HG02870 (cell line): ENCODE measurements around the gene LRMDA.

Source experiments
- ATAC-seq: cut with Tn5 transposase; IDR thresholded peaks from one replicate; pipeline ENCODE4 v1.9.1; 2021; ENCODE audit warnings: mild to moderate bottlenecking, moderate library complexity; ENCODE audit not compliant: unreplicated experiment

LRMDA gene

DNA sequence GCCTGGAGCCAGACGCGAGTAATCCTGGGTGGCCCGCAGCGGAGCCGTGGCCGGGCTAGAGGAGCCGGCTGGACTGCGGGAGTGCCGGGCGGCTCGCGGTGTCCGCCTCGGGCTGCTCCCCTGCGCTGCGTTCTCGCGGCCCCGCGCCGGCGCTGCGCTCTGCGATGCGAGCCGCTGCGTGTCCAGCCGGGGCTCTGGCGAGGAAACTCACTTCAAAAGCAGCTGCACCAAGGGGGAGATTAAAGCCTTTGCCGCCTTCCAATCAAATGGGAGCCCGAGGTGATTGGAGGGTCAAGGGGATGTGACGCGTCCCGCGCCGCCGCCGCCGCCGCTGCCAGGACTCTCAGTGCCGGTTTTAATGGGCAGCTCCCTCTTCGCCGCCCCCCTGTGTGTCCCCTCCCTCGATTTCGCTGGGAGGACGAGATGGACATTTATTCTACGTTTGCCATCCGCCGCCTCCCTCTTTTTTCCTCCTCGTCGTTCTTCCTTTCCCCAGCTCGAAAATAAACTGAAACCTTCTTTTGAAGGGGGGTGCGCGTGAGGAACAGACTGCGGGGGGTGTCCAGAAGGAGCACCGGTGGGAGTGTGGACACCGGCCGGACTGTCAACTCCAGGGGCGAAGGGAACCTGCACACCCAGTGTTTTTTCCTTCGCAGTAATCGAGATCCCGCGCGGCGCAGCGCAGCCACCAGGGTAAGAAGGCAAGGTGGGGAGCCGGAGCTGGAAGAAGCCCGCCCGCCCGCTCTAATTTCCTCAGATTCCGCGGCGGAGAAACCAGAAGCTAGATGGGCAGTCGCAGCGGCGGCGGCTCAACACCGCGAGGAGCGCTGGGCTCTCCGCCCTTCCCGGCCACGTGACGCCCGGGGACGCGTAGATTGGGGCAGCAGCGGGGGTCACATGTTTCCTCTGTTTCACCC, 29.6 kb upstream of the LRMDA start, which contains the start of gene ZNF503:
Gene ZNF503 (minus strand): TSS at position 196 of the 917 bp plus-strand sequence. CDS start 345 bp downstream, outside the sequence.
- peak; percentile 56 for ATAC-seq

GRCh38 chr10:75402486-75403143, 28.8 kb upstream of the LRMDA start:
- ATAC-seq, result no peak

DNA sequence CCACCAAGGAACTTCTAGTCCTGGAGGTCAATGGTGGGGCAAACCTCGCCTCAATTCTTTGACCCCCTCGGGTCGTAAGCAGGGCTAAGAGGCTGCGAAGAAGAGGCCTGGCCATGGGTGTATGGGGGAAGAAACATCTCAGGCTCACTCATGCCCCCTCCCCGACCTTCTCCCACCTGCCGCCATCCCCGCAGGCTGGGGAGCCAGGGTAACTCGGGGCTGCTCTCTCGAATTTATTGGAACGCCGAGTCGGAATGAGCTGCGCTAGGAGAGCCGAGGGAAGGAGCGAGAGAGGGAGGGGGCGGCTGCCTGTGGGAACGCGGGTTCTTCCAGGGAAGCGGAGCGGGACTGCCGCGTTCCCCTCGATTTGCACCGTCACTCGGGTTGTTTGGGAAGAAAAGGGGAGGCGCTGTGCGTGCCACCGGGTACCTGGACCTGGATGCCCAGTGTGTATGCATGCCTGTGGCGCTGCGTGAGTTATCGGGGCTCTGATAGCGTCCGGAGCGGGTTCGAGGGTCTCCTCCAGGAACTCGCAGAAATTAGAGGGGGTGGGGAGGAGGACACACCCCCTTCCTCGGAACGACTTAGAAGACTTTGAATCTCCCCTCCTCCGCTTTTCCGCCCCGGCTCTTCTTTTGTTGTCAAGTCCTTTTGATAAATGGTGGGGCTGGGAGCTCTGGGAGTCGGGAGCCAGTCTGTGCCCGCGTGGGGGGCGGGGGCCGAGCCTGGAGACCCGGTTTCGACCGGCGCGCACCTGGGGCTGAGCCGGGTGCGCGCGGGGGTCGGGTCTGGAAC, 28.1 kb upstream of the LRMDA start:
- ATAC-seq, result no peak

DNA sequence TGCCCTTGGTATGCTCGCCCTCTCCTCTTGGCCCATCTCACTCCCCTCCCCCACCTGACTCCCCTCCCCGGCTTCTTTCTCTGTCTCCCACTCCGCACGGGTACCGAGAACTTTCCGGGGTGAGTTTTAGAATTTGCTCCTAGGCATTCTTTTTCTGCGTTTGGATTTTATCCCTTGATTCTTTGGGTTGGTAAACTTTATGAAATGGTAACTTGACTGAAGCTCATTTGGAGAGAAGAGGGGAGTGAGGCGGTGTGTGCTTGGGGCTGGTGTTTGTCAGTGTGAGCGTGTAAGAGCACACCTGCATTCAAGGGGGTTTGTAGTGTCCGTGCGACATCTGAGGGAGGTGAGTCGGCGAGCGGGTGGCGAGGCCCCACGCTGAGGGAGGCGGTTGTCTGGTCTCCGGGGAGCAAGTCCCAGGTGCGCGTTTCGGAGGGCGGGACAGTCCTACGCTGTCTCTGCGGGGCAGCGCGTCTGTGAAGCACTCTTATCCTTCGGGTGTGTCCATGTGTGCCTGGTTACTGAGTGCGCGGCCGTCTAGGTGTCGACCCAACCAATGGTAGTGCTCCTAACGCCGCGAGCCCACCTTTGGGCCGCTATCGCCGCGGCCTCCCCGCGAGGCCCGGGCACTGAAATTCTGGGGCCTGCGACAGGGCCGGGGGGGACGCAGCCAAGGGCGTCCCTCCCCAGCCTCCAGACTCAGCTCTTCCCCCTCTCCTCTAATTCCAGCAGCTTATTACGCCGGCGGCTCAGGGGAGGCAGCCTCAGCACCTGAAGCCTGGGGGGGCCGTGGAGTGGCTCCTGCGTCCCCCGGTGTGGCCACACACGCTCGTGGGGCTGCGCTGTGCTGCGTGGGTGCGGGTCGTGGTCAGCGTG, 27.2 kb upstream of the LRMDA start:
- ATAC-seq, result no peak

DNA sequence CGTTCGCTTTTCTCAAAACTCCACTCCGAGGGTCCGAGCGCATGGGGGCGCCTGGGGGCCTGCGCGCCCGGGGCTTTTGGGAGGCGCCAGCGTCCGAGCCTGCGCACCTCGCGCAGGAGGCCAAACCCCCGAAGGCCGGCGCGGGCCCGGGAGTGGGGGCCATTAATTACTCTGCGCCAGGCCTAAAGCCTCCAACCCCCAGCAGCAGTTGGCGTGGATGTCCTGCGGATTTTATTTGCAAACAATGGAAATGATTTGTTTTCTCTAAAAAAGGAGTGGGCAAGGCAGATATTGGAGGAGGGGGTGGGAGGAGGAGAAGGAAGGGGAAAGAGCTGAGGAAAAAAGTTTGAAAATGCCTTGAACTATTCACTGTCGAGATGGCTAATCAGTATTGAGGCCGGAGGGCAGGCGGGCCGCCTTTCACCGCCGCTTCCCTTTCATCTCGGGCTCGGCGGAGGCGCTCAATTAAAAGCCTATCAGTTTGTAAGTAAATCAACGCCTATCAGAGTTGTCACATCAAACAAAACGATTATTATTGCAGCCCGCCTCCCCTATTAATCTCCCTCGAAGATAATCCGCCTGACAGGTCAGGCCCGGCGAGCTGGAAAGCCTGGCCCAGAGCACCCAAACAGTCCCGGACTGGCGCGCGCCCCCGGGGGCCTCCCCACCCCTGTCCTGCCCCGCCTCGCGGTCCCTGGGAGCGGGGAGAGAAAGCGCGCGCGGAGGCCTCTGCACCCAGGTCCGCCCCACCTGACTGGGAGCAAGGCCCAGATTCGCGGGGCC, 26.4 kb upstream of the LRMDA start:
- no peak for ATAC-seq

GRCh38 chr10:75405598-75406461, 25.6 kb upstream of the LRMDA start:
- no peak for ATAC-seq

GRCh38 chr10:75406462-75407223, 24.8 kb upstream of the LRMDA start:
- no peak for ATAC-seq

DNA sequence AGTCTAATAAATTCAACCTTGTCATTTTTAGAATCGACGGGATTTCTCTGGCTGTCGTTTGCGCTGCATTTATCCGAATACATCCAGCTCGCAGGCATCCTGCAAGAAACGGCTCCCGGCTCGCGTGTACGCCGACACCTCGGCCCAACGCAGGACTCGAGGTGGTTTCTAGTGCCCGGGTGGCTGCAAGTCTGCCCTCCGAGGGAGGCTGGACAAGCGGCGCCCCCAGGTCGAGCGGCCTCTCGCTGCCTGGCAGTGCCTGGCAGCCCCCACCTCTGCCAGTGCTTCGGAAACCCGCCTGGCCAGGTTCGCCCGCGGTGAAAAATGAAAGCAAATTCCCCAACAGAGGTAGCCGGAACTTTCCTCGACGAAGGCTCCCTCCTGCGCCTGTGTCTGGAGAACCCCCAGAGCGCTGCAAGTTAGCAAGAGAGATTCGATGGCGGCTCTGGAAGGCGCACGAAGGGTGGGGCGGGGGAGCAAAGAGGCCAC, 24.2 kb upstream of the LRMDA start:
- ATAC-seq, result no peak

DNA sequence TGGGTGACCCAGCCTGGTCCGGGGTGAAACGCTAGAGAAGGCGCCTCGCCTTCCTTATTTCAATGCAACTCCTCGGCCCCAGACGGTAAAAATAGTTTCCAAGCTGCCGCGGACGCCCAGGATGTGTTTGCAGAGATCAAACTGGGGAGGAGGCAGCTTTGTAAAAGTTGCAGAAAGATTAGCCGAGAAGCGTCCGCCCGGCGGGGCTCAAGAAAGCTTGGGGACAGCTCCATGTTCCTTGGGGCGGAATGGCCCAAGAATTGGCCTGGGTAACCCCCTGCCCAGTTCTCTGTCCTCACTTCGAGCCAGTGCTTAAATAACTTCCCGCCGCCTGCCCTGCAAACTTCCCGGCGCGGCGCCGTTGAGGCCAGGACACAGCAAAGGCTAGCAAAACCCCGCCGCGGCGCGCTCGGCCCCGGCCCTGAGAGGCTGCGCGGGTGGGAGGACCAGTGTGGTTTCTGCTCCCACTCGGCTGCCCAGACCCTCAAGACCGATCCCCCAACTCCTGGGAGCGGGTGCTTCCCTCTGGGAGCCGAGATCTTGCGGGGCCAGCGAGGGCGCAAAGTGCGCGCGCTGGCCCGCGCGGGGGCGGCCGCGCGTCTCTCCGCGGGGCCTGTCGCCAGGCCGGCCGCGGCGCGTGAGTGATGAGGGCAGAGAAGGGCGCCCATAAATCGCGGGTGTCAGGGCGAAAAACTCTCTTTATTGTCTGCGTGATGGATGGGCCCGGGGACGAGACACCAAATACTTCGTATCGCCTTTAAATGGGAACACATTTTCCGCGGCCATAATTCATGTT, 23.5 kb upstream of the LRMDA start:
- no peak for ATAC-seq

- no peak for ATAC-seq
These were observed 22.9 kb upstream of the LRMDA start for GRCh38 chr10:75408509-75408875.

GRCh38 chr10:75408911-75409885, 22.2 kb upstream of the LRMDA start:
- peak; percentile 55 for ATAC-seq

DNA sequence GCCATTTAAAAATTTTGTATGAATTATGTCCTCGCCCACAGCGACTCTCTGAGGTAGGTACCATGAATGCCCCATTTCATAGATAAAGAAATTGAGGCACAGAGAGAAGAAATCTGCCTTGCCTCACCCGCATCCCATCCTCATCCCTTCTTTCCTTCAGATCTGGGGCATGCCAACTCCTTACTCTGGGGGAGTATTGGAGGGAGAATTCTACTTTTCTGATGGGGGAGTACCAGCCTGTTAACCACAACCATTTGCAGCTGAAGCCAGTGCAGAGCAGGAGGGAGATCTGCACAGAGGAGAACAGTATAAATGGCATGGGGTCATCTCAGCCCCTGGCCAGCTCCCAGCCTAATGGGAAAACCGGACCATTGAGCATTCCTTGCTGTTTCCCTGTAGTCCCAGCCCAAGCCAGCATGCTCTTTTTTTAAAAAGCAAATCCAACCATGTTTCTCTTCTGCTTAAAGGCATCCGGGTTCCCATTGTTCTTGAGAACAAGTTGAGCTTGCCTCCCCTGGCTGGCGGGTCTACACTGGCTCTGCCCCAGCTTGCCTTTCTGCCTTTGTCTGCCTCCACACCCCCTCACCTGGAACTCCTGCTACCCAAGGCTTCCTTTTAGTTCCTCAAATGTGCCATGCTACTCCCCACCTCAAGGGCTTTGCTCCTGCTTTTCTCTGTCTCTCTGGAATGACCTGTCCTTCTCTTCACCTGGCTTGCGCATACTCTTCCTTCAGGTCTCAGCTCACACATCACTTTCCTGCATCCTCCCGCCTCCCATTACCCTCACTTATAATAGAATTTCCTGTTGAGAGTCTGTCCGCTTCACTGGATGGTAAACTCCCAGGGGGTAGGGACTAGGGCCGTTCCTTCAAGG, 21.1 kb upstream of the LRMDA start:
- ATAC-seq, result no peak

GRCh38 chr10:75414527-75414926, 16.9 kb upstream of the LRMDA start:
- ATAC-seq, result no peak

DNA sequence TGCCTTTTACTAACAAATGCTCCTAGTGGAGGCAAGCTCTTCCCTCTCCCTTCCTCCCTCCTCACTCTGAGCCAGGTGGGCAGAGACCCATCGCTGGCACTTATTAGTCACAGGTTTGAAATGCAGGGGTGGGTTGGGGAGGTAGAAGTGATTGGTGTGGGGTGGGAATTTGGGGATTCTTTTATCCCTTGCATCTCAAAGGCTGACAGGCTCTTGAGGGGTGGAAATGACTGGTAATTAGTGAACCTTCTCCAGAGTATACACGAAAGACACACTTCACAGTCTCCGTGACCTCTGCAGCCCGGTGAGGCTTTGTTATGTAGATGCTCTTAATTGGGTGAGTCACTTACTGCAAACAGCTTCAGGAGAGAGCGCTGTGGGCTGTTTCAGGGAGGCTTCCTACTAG, 13.9 kb upstream of the LRMDA start:
- no peak for ATAC-seq

- ATAC-seq, result no peak
These were observed 13.1 kb upstream of the LRMDA start for GRCh38 chr10:75418293-75418692.
